SK-N-SH treated with all-trans-retinoic acid at 6 μM for 48 hours (cell line): ENCODE data around the gene LNPK.

Source experiments
- ATAC-seq: fragments of 200-7000 bp; cut with Tn5 transposase; 3 replicates; pipeline ENCODE4 v1.9.1; 2020; ENCODE audit warnings: mild to moderate bottlenecking, moderate library complexity
- BACH2 ChIP-seq: fragments of 250-450 bp; sonication (Bioruptor Pico); IDR thresholded peaks from 2 replicates; pipeline ENCODE4 v1.9.0; 2021; ENCODE audit warnings: mild to moderate bottlenecking, borderline replicate concordance
- CSDC2 ChIP-seq: fragments of 250-450 bp; sonication (Bioruptor Pico); IDR thresholded peaks from 2 replicates; pipeline ENCODE4 v1.5.0; 2020; ENCODE audit warnings: mild to moderate bottlenecking, moderate library complexity
- CSRNP3 ChIP-seq: fragments of 250-450 bp; sonication (Bioruptor Pico); IDR thresholded peaks from 2 replicates; pipeline ENCODE4 v1.5.1; 2021; ENCODE audit warnings: mild to moderate bottlenecking, moderate library complexity
- ESRRG ChIP-seq: fragments of 250-450 bp; sonication (Bioruptor Pico); IDR thresholded peaks from 2 replicates; pipeline ENCODE4 v1.6.1; 2021; ENCODE audit warnings: mild to moderate bottlenecking
- GLIS3 ChIP-seq: fragments of 250-450 bp; sonication (Bioruptor Pico); IDR thresholded peaks from 2 replicates; pipeline ENCODE4 v1.5.0; 2020; ENCODE audit warnings: mild to moderate bottlenecking, moderate library complexity
- ISL1 ChIP-seq: fragments of 250-450 bp; sonication (Bioruptor Pico); IDR thresholded peaks from 2 replicates; pipeline ENCODE4 v2.1.2; 2022; ENCODE audit warnings: mild to moderate bottlenecking, moderate library complexity
- OSR1 ChIP-seq: fragments of 250-450 bp; sonication (Bioruptor Pico); IDR thresholded peaks from 2 replicates; pipeline ENCODE4 v1.8.0; 2022; ENCODE audit warnings: moderate library complexity, mild to moderate bottlenecking, inconsistent platforms
- POU6F1 ChIP-seq: fragments of 250-450 bp; sonication (Bioruptor Pico); IDR thresholded peaks from 2 replicates; pipeline ENCODE4 v1.8.0; 2021; ENCODE audit warnings: low read depth, mild to moderate bottlenecking, moderate library complexity, borderline replicate concordance
- PPARA ChIP-seq: fragments of 250-450 bp; sonication (Bioruptor Pico); IDR thresholded peaks from 2 replicates; pipeline ENCODE4 v1.5.0; 2020; ENCODE audit warnings: mild to moderate bottlenecking, borderline replicate concordance
- RARB ChIP-seq: fragments of 250-450 bp; sonication (Bioruptor Pico); IDR thresholded peaks from 2 replicates; pipeline ENCODE4 v1.8.0; 2021; ENCODE audit warnings: mild to moderate bottlenecking, moderate library complexity
- SNAI2 ChIP-seq: fragments of 250-450 bp; sonication (Bioruptor Pico); IDR thresholded peaks from 2 replicates; pipeline ENCODE4 v1.5.0; 2020; ENCODE audit warnings: mild to moderate bottlenecking, moderate library complexity
- TCF4 ChIP-seq: fragments of 250-450 bp; sonication (Bioruptor Pico); IDR thresholded peaks from 2 replicates; pipeline ENCODE4 v1.8.0; 2021; ENCODE audit warnings: mild to moderate bottlenecking, moderate library complexity, borderline replicate concordance
- TOX ChIP-seq: fragments of 250-450 bp; sonication (Bioruptor Pico); IDR thresholded peaks from 2 replicates; pipeline ENCODE4 v1.8.0; 2021; ENCODE audit warnings: mild to moderate bottlenecking, moderate library complexity, borderline replicate concordance
- TSHZ2 ChIP-seq: fragments of 250-450 bp; sonication (Bioruptor Pico); IDR thresholded peaks from 2 replicates; pipeline ENCODE4 v1.5.0; 2020; ENCODE audit warnings: mild to moderate bottlenecking, moderate library complexity
- ZC3H10 ChIP-seq: fragments of 250-450 bp; sonication (Bioruptor Pico); IDR thresholded peaks from 2 replicates; pipeline ENCODE4 v1.5.1; 2021; ENCODE audit warnings: mild to moderate bottlenecking, moderate library complexity
- ZFP3 ChIP-seq: fragments of 250-450 bp; sonication (Bioruptor Pico); IDR thresholded peaks from 2 replicates; pipeline ENCODE4 v1.5.0; 2020; ENCODE audit warnings: mild to moderate bottlenecking, moderate library complexity
- ZNF70 ChIP-seq: fragments of 450-650 bp; formaldehyde crosslinking; IDR thresholded peaks from 2 replicates; pipeline ENCODE4 v1.5.0; 2020; ENCODE audit warnings: mild to moderate bottlenecking, moderate library complexity
- ZNF8 ChIP-seq: fragments of 450-650 bp; formaldehyde crosslinking; IDR thresholded peaks from 2 replicates; pipeline ENCODE4 v1.5.0; 2020; ENCODE audit warnings: mild to moderate bottlenecking, moderate library complexity
- TF ChIP-seq, protein P1 (sequence below): fragments of 250-450 bp; sonication (Bioruptor Pico); IDR thresholded peaks from 2 replicates; pipeline ENCODE4 v1.5.1; 2020; ENCODE audit warnings: low read depth, mild to moderate bottlenecking, moderate library complexity

The LNPK gene

DNA sequence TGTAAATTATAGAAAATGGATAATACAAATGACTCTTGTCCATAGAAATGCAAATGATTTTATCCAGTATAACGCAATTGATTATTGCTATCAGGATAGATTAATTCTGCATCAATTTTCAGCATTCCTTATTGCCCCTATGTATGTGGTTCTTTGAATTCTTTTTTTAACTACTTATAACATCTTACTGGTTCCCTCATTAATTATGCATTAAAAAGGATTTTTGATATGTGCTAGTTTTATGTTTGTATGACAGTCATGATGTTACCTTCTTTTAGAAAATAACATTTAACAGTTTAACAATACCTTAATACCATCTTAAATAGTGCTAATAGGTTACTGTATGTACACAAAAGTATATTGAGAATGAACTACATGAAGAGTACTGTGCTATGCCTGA lies 20.0 kb upstream of the LNPK start (continued):
- TF ChIP-seq POU6F1, result no peak
- TF ChIP-seq GLIS3, result no peak

DNA sequence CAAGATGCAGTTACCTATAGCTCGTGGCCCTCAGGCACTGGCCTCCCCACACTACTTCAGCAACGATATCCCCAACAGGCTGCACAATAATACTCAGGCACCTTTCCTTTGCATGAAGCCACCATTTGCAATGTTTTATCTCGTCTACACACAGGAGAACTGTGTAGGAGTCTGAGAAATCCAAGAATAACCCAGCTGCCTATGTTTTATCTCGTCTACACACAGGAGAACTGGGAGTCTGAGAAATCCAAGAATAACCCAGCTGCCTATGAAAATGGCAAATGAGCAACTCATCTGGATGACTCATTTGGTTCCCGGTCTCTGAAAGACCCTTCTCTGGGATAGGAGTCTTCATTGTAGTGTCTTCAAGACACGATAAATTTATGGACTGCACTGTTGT lies 18.3 kb upstream of the LNPK start:
- TF ChIP-seq CSRNP3 (CRISPR knock-in tag) (no peak), BACH2 (CRISPR knock-in tag) (no peak), ZNF70 (CRISPR knock-in tag) (no peak), SNAI2 (CRISPR knock-in tag) (no peak), GLIS3 (no peak), ZFP3 (CRISPR knock-in tag) (no peak), TOX (CRISPR knock-in tag) (no peak), PPARA (CRISPR knock-in tag) (no peak), ZC3H10 (CRISPR knock-in tag) (no peak), ZNF8 (CRISPR knock-in tag) (no peak), ESRRG (CRISPR knock-in tag) (no peak), TSHZ2 (CRISPR knock-in tag) (no peak), TCF4 (CRISPR knock-in tag) (no peak), CSDC2 (CRISPR knock-in tag) (no peak)
- TF ChIP-seq, protein P1, sequence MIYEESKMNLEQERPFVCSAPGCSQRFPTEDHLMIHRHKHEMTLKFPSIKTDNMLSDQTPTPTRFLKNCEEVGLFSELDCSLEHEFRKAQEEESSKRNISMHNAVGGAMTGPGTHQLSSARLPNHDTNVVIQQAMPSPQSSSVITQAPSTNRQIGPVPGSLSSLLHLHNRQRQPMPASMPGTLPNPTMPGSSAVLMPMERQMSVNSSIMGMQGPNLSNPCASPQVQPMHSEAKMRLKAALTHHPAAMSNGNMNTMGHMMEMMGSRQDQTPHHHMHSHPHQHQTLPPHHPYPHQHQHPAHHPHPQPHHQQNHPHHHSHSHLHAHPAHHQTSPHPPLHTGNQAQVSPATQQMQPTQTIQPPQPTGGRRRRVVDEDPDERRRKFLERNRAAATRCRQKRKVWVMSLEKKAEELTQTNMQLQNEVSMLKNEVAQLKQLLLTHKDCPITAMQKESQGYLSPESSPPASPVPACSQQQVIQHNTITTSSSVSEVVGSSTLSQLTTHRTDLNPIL (CRISPR knock-in tag), result no peak
- no peak for ATAC-seq

GRCh38 chr2:176018708-176019107 lies 16.6 kb upstream of the LNPK start:
- no peak for TF ChIP-seq OSR1 (CRISPR knock-in tag)
- no peak for TF ChIP-seq ZFP3 (CRISPR knock-in tag)
- TF ChIP-seq RARB, result no peak
- no peak for TF ChIP-seq POU6F1
- TF ChIP-seq TCF4 (CRISPR knock-in tag), result no peak
- TF ChIP-seq, protein P1 (CRISPR knock-in tag), result no peak
- no peak for TF ChIP-seq ISL1 (CRISPR knock-in tag)
- no peak for TF ChIP-seq TOX (CRISPR knock-in tag)
- TF ChIP-seq, all 23 proteins: peak for 0
- peak; percentile 49; the same call in 1 of the 3 replicates for ATAC-seq

GRCh38 chr2:176009445-176009844 lies 7.4 kb upstream of the LNPK start:
- no peak for TF ChIP-seq SNAI2 (CRISPR knock-in tag)
- no peak for TF ChIP-seq TSHZ2 (CRISPR knock-in tag)
- TF ChIP-seq ISL1 (CRISPR knock-in tag), result no peak
- TF ChIP-seq GLIS3, result no peak
- TF ChIP-seq POU6F1, result no peak
- TF ChIP-seq PPARA (CRISPR knock-in tag), result no peak
- TF ChIP-seq ZNF70 (CRISPR knock-in tag), result no peak
- TF ChIP-seq, protein P1 (CRISPR knock-in tag), result no peak
- ATAC-seq, result no peak
